Islet of Langerhans (tissue), 1 donor: ENCODE data around the gene CENPA.

Source experiments
- FAIRE-seq: peaks from one replicate; lab custom pipeline; 2011; peaks lifted over from hg19 to GRCh38; lab: Jason Lieb, UNC

The CENPA gene

GRCh38 chr2:26763019-26763418 is 22.8 kb upstream of the CENPA start:
- no peak for FAIRE-seq

- no peak for FAIRE-seq
Measured at GRCh38 chr2:26764078-26764887, 21.6 kb upstream of the CENPA start, which contains the start of gene SLC35F6. TSS of gene SLC35F6 (plus strand) at chr2:26764284. CDS start at chr2:26764350, 66 bp downstream.

GRCh38 chr2:26764906-26765305 is 20.9 kb upstream of the CENPA start:
- no peak for FAIRE-seq

- FAIRE-seq = no peak
Measured at GRCh38 chr2:26765475-26766200, 20.2 kb upstream of the CENPA start.

- FAIRE-seq = no peak
Measured at GRCh38 chr2:26767129-26767528, 18.7 kb upstream of the CENPA start.

GRCh38 chr2:26767894-26768487 is 17.9 kb upstream of the CENPA start:
- FAIRE-seq = no peak

GRCh38 chr2:26768759-26769088 is 17.1 kb upstream of the CENPA start:
- no peak for FAIRE-seq

GRCh38 chr2:26769089-26769761 is 16.6 kb upstream of the CENPA start:
- no peak for FAIRE-seq

GRCh38 chr2:26770986-26771586 is 14.8 kb upstream of the CENPA start:
- no peak for FAIRE-seq

GRCh38 chr2:26772064-26773001 is 13.5 kb upstream of the CENPA start:
- no peak for FAIRE-seq

GRCh38 chr2:26776195-26776800 is 9.6 kb upstream of the CENPA start:
- FAIRE-seq = no peak

GRCh38 chr2:26778098-26778497 is 7.8 kb upstream of the CENPA start:
- no peak for FAIRE-seq

- no peak for FAIRE-seq
Measured at GRCh38 chr2:26778507-26778906, 7.3 kb upstream of the CENPA start.

- no peak for FAIRE-seq
Measured at GRCh38 chr2:26780203-26780760, 5.6 kb upstream of the CENPA start.

- FAIRE-seq = no peak
Measured at GRCh38 chr2:26782876-26783704, 2.8 kb upstream of the CENPA start.

- FAIRE-seq = no peak
Measured at GRCh38 chr2:26784570-26785234, 1.2 kb upstream of the CENPA start.

- no peak for FAIRE-seq
Measured at GRCh38 chr2:26786207-26787028, 562 bp downstream of the CENPA start.

GRCh38 chr2:26792720-26793119 is 6.9 kb downstream of the CENPA start:
- no peak for FAIRE-seq
